Measurements from ENCODE around the gene TCEA3.

- no peak for TF ChIP-seq CTCF (conservative IDR thresholded peaks at IDR 0.05; ENCODE audit: low read depth in 2 of 2)
- no peak for TF ChIP-seq REST (IDR thresholded peaks at IDR 0.05; ENCODE audit: unreplicated experiment)
- TF ChIP-seq POLR2AphosphoS5 (IDR thresholded peaks at IDR 0.05; ENCODE audit: low read depth): no peak
- no peak for TF ChIP-seq EZH2 (IDR thresholded peaks at IDR 0.05; ENCODE audit: low read depth, unreplicated experiment)
- no peak for TF ChIP-seq EZH2phosphoT487 (IDR thresholded peaks at IDR 0.05; ENCODE audit: unreplicated experiment)
- TF ChIP-seq ZNF114 (CRISPR knock-in tag; IDR thresholded peaks at IDR 0.05): no peak
- no peak for TF ChIP-seq CREB1 (CRISPR knock-in tag; IDR thresholded peaks at IDR 0.05; ENCODE audit: low read depth)
- no peak for TF ChIP-seq JUNB (IDR thresholded peaks at IDR 0.05; ENCODE audit: unreplicated experiment)
- no peak for TF ChIP-seq STAT1 (IDR thresholded peaks at IDR 0.05; ENCODE audit: unreplicated experiment)
- TF ChIP-seq ZNF331 (CRISPR knock-in tag; IDR thresholded peaks at IDR 0.05; ENCODE audit: low read depth): no peak
- no peak for TF ChIP-seq NANOG (IDR thresholded peaks at IDR 0.05; ENCODE audit: borderline replicate concordance)
These were observed 34.7 kb downstream of the TCEA3 start for GRCh38 chr1:23389837-23390321.
